ENCODE data around the gene UST. TPM values are rescaled to one million over a fixed set of nuclear protein-coding genes. Genes with fewer than 3 reads are reported as not detected.

UST gene
- 10.0 and 10.8 TPM in 2 replicates for total RNA-seq (2022)
- Bru-seq, nascent RNA = percentile 70 among the genes with signal in this experiment
- percentile 55 among the genes with signal in this experiment for BruChase-seq, experiment 1, labeled RNA remaining after a 6-hour chase
- BruChase-seq, experiment 2, labeled RNA remaining after a 2-hour chase = percentile 58 among the genes with signal in this experiment
- long read RNA-seq, full-length matches to known transcripts = 22 of 32 reads
- long read RNA-seq, partial matches to known transcripts = 2 of 32 reads
- long read RNA-seq, other reads (novel, unspliced or antisense) = 8 of 32 reads

- peak within 1 kb of the TSS; percentile 88 for H3K4me3 Mint-ChIP-seq (ENCODE audit: unreplicated experiment)
- peaks cover 42% of the 10 kb centered on the region for H3K4me1 Mint-ChIP-seq (ENCODE audit: insufficient read depth, unreplicated experiment)
- DNase-seq (ENCODE audit: unreplicated experiment) = peak; percentile 96
- BruUV-seq (replicated peaks) = TSS peak; percentile 37
- H3K27me3 Mint-ChIP-seq (ENCODE audit: insufficient read depth, unreplicated experiment) = no peaks in the 10 kb centered on the region
- H3K9me3 Mint-ChIP-seq (ENCODE audit: unreplicated experiment) = no peaks in the 10 kb centered on the region
- H3K36me3 Mint-ChIP-seq (ENCODE audit: insufficient read depth, unreplicated experiment) = no peaks in the 10 kb centered on the region
- ChIA-PET CTCF (interaction anchor here (0.5 to 2.4 kb wide), 6 partner anchors 10 to 280 kb away, joined by 3 to 9 read pairs (median 3); no protein-coding TSS in a partner anchor), POLR2A (interaction anchor here (0.6 to 1.2 kb wide), 7 partner anchors 14 to 169 kb away, joined by 3 to 4 read pairs (median 3); no protein-coding TSS in a partner anchor)
- intact Hi-C loops (cut with micrococcal nuclease) = loop anchor here (1.0 to 10.0 kb wide), 6 partner anchors 110 to 688 kb away; no protein-coding TSS in a partner anchor
- peak within 1 kb of the TSS; percentile 74 for H3K27ac Mint-ChIP-seq (ENCODE audit: low read depth, unreplicated experiment)
- peak; percentile 76 for TF ChIP-seq CTCF (IDR thresholded peaks at IDR 0.05; ENCODE audit: unreplicated experiment)
These were observed at the start of gene UST for GRCh38 chr6:148746363-148747144. Gene UST (plus strand): TSS chr6:148747030. CDS start chr6:148747431, 401 bp downstream.

GRCh38 chr6:148697895-148698440 lies 48.9 kb upstream of the UST start:
- no peaks in the 10 kb centered on the region for H3K36me3 Mint-ChIP-seq (ENCODE audit: insufficient read depth, unreplicated experiment)
- POLR2A ChIA-PET = no interaction called here
- H3K27ac Mint-ChIP-seq (ENCODE audit: low read depth, unreplicated experiment) = no peak overlapping the region
- intact Hi-C loops (cut with micrococcal nuclease) = no loop called here
- no peak for DNase-seq (ENCODE audit: unreplicated experiment)
- H3K4me3 Mint-ChIP-seq (ENCODE audit: unreplicated experiment) = no peak overlapping the region
- H3K4me1 Mint-ChIP-seq (ENCODE audit: insufficient read depth, unreplicated experiment) = peaks cover 12% of the 10 kb centered on the region
- H3K9me3 Mint-ChIP-seq (ENCODE audit: unreplicated experiment) = no peaks in the 10 kb centered on the region
- no peaks in the 10 kb centered on the region for H3K27me3 Mint-ChIP-seq (ENCODE audit: insufficient read depth, unreplicated experiment)
- CTCF ChIA-PET = interaction anchor here (0.7 to 4.7 kb wide), 3 partner anchors 24 to 139 kb away, joined by 3 to 26 read pairs (median 3); no protein-coding TSS in a partner anchor
- no peak for TF ChIP-seq CTCF (IDR thresholded peaks at IDR 0.05; ENCODE audit: unreplicated experiment)
- no TSS peak for BruUV-seq (replicated peaks)

- Mint-ChIP-seq H3K9me3 (ENCODE audit: unreplicated experiment) (no peaks in the 10 kb centered on the region), H3K4me1 (ENCODE audit: insufficient read depth, unreplicated experiment) (peaks cover 12% of the 10 kb centered on the region), H3K27ac (ENCODE audit: low read depth, unreplicated experiment) (no peak overlapping the region), H3K36me3 (ENCODE audit: insufficient read depth, unreplicated experiment) (no peaks in the 10 kb centered on the region), H3K27me3 (ENCODE audit: insufficient read depth, unreplicated experiment) (no peaks in the 10 kb centered on the region), H3K4me3 (ENCODE audit: unreplicated experiment) (no peak overlapping the region)
- ChIA-PET POLR2A (no interaction called here), CTCF (interaction anchor here (0.8 to 4.7 kb wide), 3 partner anchors 10 to 140 kb away, joined by 3 to 26 read pairs (median 3); no protein-coding TSS in a partner anchor)
- BruUV-seq (replicated peaks) = no TSS peak
- intact Hi-C loops (cut with micrococcal nuclease) = no loop called here
- no peak for TF ChIP-seq CTCF (IDR thresholded peaks at IDR 0.05; ENCODE audit: unreplicated experiment)
- no peak for DNase-seq (ENCODE audit: unreplicated experiment)
These were observed 48.1 kb upstream of the UST start for GRCh38 chr6:148698671-148699180.

Measured in MCF 10A (cell line).